Lower leg skin (tissue), 4 donors: ENCODE measurements around the gene TMEM132E. TPM values are rescaled to one million over a fixed set of nuclear protein-coding genes. Genes with fewer than 3 reads are reported as not detected.

Source experiments
- DNase-seq, 2 donors: peaks; one replicate each; pipeline ENCODE4 v3.0.0-alpha.2; 2019; ENCODE audit warnings: low spot score in 2 of 2
- H3K4me3 ChIP-seq: fragments of 200-600 bp; sonication (generic); 2 replicates; pipeline ENCODE4 v1.5.1; 2017; ENCODE audit warnings: mild to moderate bottlenecking, low read depth; ENCODE audit not compliant: poor library complexity, severe bottlenecking
- CTCF ChIP-seq, 3 donors: fragments of 450-650 bp; IDR thresholded peaks; one replicate each; pipeline ENCODE4 v1.5.1; 2016; ENCODE audit warnings: antibody characterized with exemption in 3 of 3, mild to moderate bottlenecking in 3 of 3, moderate library complexity in 2 of 3
- POLR2A ChIP-seq, 2 donors: fragments of 450-650 bp; IDR thresholded peaks; one replicate each; pipeline ENCODE4 v1.6.1; 2016 to 2017; ENCODE audit warnings: antibody characterized with exemption in 2 of 2, mild to moderate bottlenecking in 1 of 2, moderate library complexity in 1 of 2
- WGBS, 2 donors: methylation state at CpG; one replicate each; pipeline ENCODE4 v1.1.5; 2018; 5-methylcytosine and 5-hydroxymethylcytosine counted together
- intact Hi-C: fragments of 100-400 bp; cut with DNase I; formaldehyde crosslinking; loops from one replicate; pipeline ENCODE4 v1.15.0; 2023; ENCODE audit warnings: low total_unique reads
- total RNA-seq, 4 donors: library from RNA; depleted of rRNA; stranded (reverse); fragments of >200 nt; gene quantifications; one replicate each; pipeline ENCODE4 v1.1.0, GENCODE V29; 2016

The TMEM132E gene
- total RNA-seq, 4 donors from 2014 or later: 0.10 TPM; not detected in 3

- intact Hi-C loops: no loop called here
- WGBS, 2 donors: 72 to 76% methylated on average over 2 of the region's 2 CpGs
- no peak for TF ChIP-seq POLR2A (IDR thresholded peaks at IDR 0.05)
- DNase-seq: no peak
- H3K4me3 ChIP-seq: no peak overlapping the region
Observed at GRCh38 chr17:34598161-34598776, 18.9 kb downstream of the TMEM132E start.

GRCh38 chr17:34601416-34601815 is 22.0 kb downstream of the TMEM132E start:
- 18 to 43% methylated on average over 2 of the region's 3 CpGs for WGBS, 2 donors

GRCh38 chr17:34603974-34604373 is 24.6 kb downstream of the TMEM132E start:
- no peak for DNase-seq
- no peak overlapping the region for H3K4me3 ChIP-seq
- no peak for TF ChIP-seq CTCF (IDR thresholded peaks at IDR 0.05)
- TF ChIP-seq POLR2A (IDR thresholded peaks at IDR 0.05): no peak
- intact Hi-C loops: no loop called here
- 88 to 98% methylated on average over 3 of the region's 3 CpGs for WGBS, 2 donors

More at GRCh38 chr17:34601416-34601815, 22.0 kb downstream of the TMEM132E start:
- DNase-seq: no peak
- no peak overlapping the region for H3K4me3 ChIP-seq
- TF ChIP-seq POLR2A (IDR thresholded peaks at IDR 0.05) (no peak), CTCF (IDR thresholded peaks at IDR 0.05) (no peak)
- intact Hi-C loops: no loop called here

- intact Hi-C loops: no loop called here
- no peak overlapping the region for H3K4me3 ChIP-seq
- WGBS, 2 donors: 37 to 45% methylated on average over 5 of the region's 5 CpGs
- no peak for DNase-seq
- no peak for TF ChIP-seq CTCF (IDR thresholded peaks at IDR 0.05)
- no peak for TF ChIP-seq POLR2A (IDR thresholded peaks at IDR 0.05)
Observed at GRCh38 chr17:34606763-34607162, 27.4 kb downstream of the TMEM132E start.

GRCh38 chr17:34607917-34608316 is 28.5 kb downstream of the TMEM132E start:
- intact Hi-C loops: no loop called here
- no peak overlapping the region for H3K4me3 ChIP-seq
- no peak for TF ChIP-seq CTCF (IDR thresholded peaks at IDR 0.05)
- TF ChIP-seq POLR2A (IDR thresholded peaks at IDR 0.05): no peak
- no peak for DNase-seq
- WGBS, 2 donors: 70 to 74% methylated on average over 4 of the region's 4 CpGs

GRCh38 chr17:34609210-34609609 is 29.8 kb downstream of the TMEM132E start:
- no peak overlapping the region for H3K4me3 ChIP-seq
- TF ChIP-seq CTCF (IDR thresholded peaks at IDR 0.05): no peak
- intact Hi-C loops: no loop called here
- no peak for DNase-seq
- 49 to 59% methylated on average over 5 of the region's 5 CpGs for WGBS, 2 donors
